ENCODE measurements around the gene GPR39. TPM values are rescaled to one million over a fixed set of nuclear protein-coding genes. Genes with fewer than 3 reads are reported as not detected.

Gene GPR39
- total RNA-seq, 1 donor: 3.6 TPM

- Histone ChIP-seq H4K20me1 (ENCODE audit: insufficient read depth, low read length) (no peaks in the 10 kb centered on the region), H2AFZ (ENCODE audit: low read length) (no peak overlapping the region), H3K27ac (ENCODE audit: low read depth, low read length) (no peak overlapping the region), H3K4me3 (ENCODE audit: insufficient read depth, low read length) (no peak overlapping the region), H3K4me1 (ENCODE audit: insufficient read depth, low read length) (no peaks in the 10 kb centered on the region), H3K36me3 (ENCODE audit: insufficient read depth, low read length) (no peaks in the 10 kb centered on the region), H3K79me2 (ENCODE audit: insufficient read depth, low read length) (no peaks in the 10 kb centered on the region), H3K9me3 (ENCODE audit: low read depth, low read length) (no peaks in the 10 kb centered on the region), H3K27me3 (ENCODE audit: insufficient read depth, low read length) (no peaks in the 10 kb centered on the region), H3K4me2 (ENCODE audit: insufficient read depth, low read length) (no peak overlapping the region)
- no peak for DNase-seq (ENCODE audit: insufficient read length, low spot score, missing footprints)
- TF ChIP-seq, protein P1, sequence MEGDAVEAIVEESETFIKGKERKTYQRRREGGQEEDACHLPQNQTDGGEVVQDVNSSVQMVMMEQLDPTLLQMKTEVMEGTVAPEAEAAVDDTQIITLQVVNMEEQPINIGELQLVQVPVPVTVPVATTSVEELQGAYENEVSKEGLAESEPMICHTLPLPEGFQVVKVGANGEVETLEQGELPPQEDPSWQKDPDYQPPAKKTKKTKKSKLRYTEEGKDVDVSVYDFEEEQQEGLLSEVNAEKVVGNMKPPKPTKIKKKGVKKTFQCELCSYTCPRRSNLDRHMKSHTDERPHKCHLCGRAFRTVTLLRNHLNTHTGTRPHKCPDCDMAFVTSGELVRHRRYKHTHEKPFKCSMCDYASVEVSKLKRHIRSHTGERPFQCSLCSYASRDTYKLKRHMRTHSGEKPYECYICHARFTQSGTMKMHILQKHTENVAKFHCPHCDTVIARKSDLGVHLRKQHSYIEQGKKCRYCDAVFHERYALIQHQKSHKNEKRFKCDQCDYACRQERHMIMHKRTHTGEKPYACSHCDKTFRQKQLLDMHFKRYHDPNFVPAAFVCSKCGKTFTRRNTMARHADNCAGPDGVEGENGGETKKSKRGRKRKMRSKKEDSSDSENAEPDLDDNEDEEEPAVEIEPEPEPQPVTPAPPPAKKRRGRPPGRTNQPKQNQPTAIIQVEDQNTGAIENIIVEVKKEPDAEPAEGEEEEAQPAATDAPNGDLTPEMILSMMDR (IDR thresholded peaks at IDR 0.05; ENCODE audit: extremely low read depth, low read depth, low read length): no peak
These were observed 191.0 kb downstream of the GPR39 start for GRCh38 chr2:132607426-132608090.

- no peaks in the 10 kb centered on the region for H3K36me3 ChIP-seq (ENCODE audit: insufficient read depth, low read length)
- no peaks in the 10 kb centered on the region for H3K79me2 ChIP-seq (ENCODE audit: insufficient read depth, low read length)
- H3K27ac ChIP-seq (ENCODE audit: low read depth, low read length): no peak overlapping the region
- H3K4me3 ChIP-seq (ENCODE audit: insufficient read depth, low read length): no peak overlapping the region
- no peak overlapping the region for H3K4me2 ChIP-seq (ENCODE audit: insufficient read depth, low read length)
- H2AFZ ChIP-seq (ENCODE audit: low read length): no peak overlapping the region
- H3K27me3 ChIP-seq (ENCODE audit: insufficient read depth, low read length): no peaks in the 10 kb centered on the region
- no peaks in the 10 kb centered on the region for H3K4me1 ChIP-seq (ENCODE audit: insufficient read depth, low read length)
- H4K20me1 ChIP-seq (ENCODE audit: insufficient read depth, low read length): no peaks in the 10 kb centered on the region
- no peaks in the 10 kb centered on the region for H3K9me3 ChIP-seq (ENCODE audit: low read depth, low read length)
- TF ChIP-seq, protein P1 (IDR thresholded peaks at IDR 0.05; ENCODE audit: extremely low read depth, low read depth, low read length): no peak
- DNase-seq (ENCODE audit: insufficient read length, low spot score, missing footprints): no peak
These were observed 191.7 kb downstream of the GPR39 start for GRCh38 chr2:132608311-132608710.

DNA sequence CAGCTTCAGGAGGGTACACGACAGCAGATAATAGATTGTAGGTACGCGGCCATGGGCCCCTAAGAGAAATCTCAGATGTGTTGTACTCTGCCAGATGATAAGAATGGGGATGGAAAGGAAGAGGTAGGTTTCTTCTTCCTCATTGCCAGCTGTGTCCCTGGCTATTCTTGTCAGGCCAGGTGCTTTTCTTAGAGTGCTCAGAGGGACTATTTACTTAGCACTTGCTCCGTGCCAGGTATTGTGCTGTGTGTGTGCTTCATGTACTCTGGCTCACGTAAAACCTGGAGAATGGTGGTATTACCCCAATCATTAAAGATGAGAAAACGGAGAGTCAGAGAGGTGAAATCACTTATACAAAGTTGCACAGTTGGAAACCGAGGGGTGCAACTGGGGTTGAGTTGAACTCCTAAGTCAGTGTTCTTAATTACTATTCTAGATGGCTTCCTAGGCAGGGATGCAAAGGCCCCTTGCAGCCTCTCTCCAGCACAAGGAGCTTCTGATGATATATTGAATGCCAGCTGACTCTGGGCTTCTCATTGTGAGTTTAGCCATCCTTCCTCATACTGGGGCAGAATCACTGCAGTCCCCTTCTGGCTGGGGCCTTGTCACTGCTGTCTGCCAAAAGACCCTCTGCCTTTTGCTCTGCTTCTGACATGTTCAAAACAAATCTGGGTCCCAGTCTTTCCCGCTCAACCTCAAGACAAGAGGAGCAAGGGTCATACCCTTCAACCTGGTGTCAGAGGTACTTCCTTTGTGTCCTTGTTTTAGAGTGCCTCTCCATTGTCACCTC lies 192.7 kb downstream of the GPR39 start:
- Histone ChIP-seq H3K36me3 (ENCODE audit: insufficient read depth, low read length) (no peaks in the 10 kb centered on the region), H3K9me3 (ENCODE audit: low read depth, low read length) (no peaks in the 10 kb centered on the region), H3K79me2 (ENCODE audit: insufficient read depth, low read length) (no peaks in the 10 kb centered on the region), H3K4me3 (ENCODE audit: insufficient read depth, low read length) (no peak overlapping the region), H2AFZ (ENCODE audit: low read length) (no peak overlapping the region), H3K4me1 (ENCODE audit: insufficient read depth, low read length) (no peaks in the 10 kb centered on the region), H3K27me3 (ENCODE audit: insufficient read depth, low read length) (no peaks in the 10 kb centered on the region), H3K4me2 (ENCODE audit: insufficient read depth, low read length) (no peak overlapping the region), H4K20me1 (ENCODE audit: insufficient read depth, low read length) (no peaks in the 10 kb centered on the region), H3K27ac (ENCODE audit: low read depth, low read length) (no peak overlapping the region)
- TF ChIP-seq, protein P1 (IDR thresholded peaks at IDR 0.05; ENCODE audit: extremely low read depth, low read depth, low read length): no peak
- DNase-seq (ENCODE audit: insufficient read length, low spot score, missing footprints): no peak

DNA sequence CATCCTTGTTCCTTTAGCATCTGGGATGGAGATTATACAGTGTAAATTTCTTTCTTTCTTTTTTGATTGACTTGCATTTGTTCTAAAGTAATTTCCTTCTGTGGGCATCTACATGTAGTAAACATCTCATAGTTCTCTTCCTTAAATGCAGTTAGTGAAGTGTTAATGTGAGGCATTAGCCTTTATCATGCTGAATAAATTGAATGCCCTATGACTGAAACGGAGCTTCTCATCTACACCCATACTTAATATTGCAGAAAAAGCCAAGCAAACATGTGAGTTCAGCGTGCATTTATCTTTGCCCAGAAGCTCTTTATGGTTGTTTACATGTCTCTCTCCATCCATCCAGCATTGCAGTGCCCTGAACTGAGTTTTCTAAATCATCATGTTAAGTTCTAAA lies 195.1 kb downstream of the GPR39 start:
- TF ChIP-seq, protein P1 (IDR thresholded peaks at IDR 0.05; ENCODE audit: extremely low read depth, low read depth, low read length): no peak
- no peak overlapping the region for H2AFZ ChIP-seq (ENCODE audit: low read length)
- no peaks in the 10 kb centered on the region for H3K79me2 ChIP-seq (ENCODE audit: insufficient read depth, low read length)
- no peak for DNase-seq (ENCODE audit: insufficient read length, low spot score, missing footprints)
- no peaks in the 10 kb centered on the region for H3K9me3 ChIP-seq (ENCODE audit: low read depth, low read length)
- H4K20me1 ChIP-seq (ENCODE audit: insufficient read depth, low read length): no peaks in the 10 kb centered on the region
- H3K4me2 ChIP-seq (ENCODE audit: insufficient read depth, low read length): no peak overlapping the region
- no peaks in the 10 kb centered on the region for H3K36me3 ChIP-seq (ENCODE audit: insufficient read depth, low read length)
- no peak overlapping the region for H3K27ac ChIP-seq (ENCODE audit: low read depth, low read length)
- H3K27me3 ChIP-seq (ENCODE audit: insufficient read depth, low read length): no peaks in the 10 kb centered on the region
- H3K4me1 ChIP-seq (ENCODE audit: insufficient read depth, low read length): no peaks in the 10 kb centered on the region
- no peak overlapping the region for H3K4me3 ChIP-seq (ENCODE audit: insufficient read depth, low read length)
